EL (cell line): Measurements from ENCODE around the gene ABCD1.

Experiments used
- DNase-seq: peaks from one replicate; pipeline ENCODE4 v3.0.0-alpha.2; 2016

ABCD1 gene

DNA sequence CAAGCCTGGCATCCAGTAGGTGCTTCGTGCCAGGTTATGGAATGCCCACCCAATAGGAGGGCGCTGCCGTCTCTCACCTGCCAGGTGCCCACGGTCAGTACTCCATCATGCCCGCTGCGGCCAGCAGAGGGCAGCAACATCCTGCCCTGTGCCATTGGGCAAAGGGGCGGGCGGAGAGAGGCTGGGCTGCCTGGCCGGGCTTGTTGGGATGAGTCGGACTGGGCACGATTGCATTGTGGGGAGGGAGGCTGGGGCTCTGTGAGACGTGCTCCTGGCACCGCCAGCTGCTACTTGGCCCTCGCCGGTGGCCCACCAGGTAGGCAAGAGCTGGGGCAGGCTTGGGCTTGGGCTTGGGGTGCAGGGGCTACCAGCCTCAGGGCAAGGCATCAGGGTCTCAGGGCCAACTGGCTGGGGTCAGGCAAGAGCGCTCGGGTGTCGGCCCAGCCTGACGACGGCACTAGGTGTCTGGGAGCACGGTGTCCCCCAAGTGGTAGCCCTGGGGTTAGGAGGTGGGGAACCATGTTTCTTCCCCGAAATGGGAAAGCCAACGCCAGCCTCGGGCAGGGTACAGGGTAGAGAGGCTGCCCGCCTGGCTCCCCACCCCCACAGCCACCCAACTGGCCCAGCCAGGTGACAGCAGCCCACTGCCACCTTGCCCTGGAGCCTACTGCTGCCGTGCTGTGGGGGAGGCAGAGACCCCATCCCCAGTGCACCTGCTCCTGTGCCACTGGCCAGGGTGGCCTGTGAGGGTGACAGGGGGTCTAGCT, 39.5 kb downstream of the ABCD1 start, which contains the start of gene PLXNB3:
TSS of gene PLXNB3 (plus strand) at position 261 of the 767 bp plus-strand sequence. CDS start 1,287 bp downstream, outside the sequence.
- peak; percentile 74 for DNase-seq

DNA sequence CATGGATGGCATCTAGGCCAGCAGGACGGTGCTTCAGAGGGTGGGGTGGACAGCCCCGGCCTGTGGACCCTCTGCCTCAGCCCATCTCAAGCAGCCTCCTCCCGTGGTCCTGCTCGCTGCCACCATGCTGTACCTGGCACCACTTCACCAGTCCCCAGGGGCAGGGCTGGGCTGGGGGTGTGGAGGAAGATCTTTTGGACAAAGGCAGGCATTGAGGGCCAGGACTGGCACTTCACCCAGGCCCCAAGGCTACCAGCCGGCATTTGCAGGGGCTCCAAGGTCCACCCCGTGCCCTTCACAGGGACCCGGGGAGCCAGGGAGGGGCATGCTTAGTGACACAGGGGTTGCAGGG, 40.1 kb downstream of the ABCD1 start:
- DNase-seq, result no peak

DNA sequence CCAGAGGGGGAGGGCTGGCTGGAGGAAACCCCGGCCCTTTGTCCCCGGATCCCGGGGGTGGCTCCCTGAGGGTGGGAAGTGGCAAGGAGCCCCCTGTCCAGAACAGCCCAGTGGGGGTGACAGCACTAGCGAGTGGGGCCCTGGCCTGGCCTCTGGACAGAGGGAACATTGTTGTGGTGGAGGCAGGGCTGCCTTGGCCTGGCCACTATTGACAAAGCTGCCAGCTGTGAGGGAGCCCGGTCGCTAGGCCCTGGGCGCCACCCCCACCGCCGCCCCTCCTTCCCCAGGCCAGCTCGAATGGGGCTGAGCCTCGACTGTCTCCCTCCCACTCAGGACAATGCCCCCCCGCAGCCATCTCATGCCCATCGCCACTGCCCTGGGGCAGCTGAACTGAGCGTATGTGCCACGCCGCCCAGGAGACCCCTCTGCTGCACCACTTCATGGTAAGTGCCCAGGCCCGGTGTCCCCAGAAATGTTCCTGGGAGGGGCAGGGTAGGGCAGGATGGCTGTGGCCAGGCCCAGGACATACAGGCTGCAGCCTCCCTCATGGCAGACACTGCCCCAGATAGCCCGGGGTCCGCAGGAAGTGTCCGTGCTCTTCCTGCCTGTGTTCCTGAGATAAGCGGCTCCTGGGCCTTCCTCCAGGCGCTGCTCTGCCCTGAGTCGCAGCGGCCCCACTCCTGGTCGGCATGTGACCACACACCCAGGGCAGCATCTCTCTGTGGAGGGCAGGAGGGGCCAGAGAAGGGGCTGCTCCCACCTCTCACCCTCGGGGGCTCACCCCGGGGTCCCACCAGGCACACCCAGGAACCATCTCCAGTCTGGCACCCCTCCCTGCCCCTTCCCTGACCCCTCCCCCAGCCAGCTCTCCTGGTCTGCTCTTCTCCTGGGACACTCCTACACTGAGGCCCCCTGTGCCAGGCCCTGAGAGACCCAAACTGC, 40.8 kb downstream of the ABCD1 start:
- peak; percentile 42 for DNase-seq

DNA sequence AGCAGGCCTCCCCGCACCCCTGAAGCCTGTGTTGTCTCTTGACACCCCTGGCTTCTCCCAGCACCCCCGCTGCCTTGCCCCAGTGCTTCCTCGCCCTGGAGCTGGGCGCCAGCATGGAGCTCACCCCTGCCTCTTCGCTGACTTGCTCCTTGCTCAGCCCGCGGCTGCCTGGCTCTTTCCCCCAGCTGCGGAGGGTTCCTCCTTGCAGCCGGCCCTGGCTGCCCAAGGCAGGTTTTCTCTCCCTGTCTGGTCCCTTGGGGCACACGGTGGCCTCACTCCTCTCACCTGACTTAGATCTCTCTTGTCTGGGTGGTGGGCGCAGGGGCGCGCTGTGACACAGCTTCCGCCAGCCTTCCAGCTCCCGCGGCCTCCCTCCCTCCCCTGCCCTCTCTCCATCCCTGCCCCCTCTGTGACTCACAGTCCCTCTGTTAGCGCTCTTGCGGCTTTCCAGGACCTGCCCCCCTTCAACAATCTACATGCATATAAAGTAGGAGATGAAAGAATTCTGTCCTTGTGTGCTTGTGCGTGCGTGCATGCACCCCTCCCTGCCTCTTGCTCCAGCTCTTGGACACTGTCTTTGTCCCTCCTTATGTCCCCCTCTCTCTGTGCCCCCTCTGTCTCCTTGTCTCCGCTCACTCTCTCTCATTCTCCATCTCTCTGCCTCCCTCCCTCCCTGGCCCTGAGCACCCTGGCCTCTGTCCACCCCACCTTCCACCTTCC, 41.6 kb downstream of the ABCD1 start:
- peak; percentile 80 for DNase-seq

DNA sequence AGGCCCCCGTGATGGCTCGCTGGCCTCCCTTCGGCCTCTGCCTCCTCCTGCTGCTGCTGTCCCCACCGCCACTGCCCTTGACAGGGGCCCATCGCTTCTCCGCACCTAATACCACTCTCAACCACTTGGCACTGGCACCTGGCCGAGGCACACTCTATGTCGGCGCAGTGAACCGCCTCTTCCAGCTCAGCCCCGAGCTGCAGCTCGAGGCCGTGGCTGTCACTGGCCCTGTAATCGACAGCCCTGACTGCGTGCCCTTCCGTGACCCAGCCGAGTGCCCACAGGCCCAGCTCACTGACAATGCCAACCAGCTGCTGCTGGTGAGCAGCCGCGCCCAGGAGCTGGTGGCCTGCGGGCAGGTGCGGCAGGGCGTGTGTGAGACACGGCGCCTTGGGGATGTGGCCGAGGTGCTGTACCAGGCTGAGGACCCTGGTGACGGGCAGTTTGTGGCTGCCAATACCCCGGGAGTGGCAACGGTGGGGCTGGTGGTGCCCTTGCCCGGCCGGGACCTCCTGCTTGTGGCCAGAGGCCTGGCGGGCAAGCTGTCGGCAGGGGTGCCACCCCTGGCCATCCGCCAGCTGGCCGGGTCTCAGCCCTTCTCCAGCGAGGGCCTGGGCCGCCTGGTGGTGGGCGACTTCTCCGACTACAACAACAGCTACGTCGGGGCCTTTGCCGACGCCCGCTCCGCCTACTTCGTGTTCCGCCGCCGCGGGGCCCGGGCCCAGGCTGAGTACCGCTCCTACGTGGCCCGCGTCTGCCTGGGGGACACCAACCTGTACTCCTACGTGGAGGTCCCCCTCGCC, 42.4 kb downstream of the ABCD1 start:
- DNase-seq, result no peak

DNA sequence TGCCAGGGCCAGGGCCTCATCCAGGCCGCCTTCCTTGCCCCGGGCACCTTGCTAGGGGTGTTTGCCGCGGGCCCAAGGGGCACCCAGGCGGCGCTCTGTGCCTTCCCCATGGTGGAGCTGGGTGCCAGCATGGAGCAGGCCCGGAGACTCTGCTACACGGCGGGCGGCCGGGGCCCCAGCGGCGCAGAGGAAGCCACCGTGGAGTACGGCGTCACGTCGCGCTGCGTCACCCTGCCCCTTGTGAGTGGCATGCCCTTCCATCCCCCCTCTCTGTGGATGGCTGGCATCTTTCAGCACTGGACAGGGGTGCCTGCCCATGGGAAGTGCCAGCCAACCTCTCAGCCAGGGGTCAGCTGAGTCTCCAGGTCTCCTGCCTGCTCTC, 43.0 kb downstream of the ABCD1 start:
- DNase-seq, result no peak

DNA sequence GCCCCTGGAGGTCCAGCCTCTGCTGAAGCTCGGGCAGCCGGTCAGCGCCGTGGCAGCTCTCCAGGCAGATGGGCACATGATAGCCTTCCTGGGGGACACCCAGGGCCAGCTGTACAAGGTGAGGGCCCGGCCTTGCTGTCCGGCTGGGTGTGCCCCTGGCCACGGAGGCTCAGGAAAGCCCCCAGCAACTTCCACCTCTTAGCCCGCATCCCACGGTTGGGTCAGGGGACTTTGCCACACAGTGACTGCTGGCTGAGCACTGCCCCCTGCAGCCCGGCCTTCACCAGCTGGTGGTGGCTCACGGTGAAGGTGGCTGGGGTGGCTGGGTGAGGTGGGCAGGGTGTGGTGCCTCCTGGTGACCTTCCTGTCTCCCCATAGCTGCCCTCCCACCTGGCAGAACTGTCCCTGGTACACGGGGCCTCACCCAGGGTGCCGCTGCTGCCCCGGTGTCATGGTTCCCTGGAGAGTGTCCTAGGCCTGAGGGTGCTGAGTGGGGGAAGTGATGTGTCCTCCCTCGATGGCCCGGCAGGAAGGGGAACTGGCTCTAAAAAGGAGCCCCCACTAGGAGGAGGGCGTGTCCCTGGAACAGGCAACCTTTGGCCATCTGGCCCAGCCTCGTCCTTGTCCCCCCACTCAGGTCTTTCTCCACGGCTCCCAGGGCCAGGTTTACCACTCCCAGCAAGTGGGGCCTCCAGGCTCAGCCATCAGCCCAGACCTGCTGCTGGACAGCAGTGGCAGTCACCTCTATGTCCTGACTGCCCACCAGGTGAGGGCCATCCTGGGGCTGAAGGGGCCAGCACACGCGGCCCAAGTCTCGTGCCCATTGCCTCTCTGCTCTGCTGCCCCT, 43.9 kb downstream of the ABCD1 start:
- no peak for DNase-seq

DNA sequence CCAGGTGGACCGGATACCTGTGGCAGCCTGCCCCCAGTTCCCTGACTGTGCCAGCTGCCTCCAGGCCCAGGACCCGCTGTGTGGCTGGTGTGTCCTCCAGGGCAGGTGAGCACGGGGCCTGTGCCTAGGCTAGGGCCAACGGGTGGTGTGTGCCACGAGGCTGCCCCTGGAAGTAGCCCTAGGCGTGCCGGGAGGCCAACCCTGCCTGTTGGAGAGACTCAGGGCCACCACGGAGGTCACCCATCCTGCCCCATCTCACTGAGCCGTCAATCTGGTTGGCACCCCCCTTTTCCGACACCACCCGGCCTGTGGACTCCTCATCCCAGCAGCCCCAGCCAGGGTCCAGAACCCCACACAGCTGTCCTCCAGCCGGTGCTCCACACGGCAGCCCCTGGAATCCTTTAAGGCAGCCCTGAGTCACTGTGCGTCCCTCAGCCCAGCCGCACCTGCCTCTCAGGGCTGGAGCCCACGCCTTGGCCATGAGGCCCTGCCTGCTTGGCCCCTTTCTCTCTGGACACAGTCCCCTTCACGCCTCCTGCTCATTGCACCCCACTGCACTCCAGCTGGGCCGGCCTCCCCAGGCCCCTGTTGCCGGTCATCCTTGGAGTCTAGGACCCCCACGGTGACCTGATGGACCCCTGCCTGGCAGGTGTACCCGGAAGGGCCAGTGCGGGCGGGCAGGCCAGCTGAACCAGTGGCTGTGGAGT, 44.7 kb downstream of the ABCD1 start:
- DNase-seq, result no peak

DNA sequence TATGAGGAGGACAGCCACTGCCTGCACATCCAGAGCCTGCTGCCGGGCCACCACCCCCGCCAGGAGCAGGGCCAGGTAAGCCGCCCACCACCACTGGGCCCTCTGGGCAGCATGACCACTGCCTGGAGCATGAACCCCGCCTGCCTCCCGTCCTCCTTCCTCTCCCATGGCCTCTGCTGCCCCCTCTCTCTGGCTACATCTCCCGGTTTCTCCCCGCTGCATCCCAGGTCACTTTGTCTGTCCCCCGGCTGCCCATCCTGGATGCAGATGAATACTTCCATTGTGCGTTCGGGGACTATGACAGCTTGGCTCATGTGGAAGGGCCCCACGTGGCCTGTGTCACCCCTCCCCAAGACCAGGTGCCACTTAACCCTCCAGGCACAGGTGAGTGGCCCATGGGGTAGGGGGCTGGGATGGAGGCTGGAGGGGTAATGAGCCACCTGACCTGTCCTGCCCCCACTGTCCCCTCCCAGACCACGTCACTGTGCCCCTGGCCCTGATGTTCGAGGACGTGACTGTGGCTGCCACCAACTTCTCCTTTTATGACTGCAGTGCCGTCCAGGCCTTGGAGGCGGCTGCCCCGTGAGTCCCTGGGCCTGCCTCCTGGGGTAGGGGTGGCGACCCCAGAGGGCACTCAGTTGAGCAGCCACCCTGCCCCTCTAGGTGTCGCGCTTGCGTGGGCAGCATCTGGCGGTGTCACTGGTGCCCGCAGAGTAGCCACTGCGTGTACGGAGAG, 45.4 kb downstream of the ABCD1 start:
- DNase-seq, result no peak

DNA sequence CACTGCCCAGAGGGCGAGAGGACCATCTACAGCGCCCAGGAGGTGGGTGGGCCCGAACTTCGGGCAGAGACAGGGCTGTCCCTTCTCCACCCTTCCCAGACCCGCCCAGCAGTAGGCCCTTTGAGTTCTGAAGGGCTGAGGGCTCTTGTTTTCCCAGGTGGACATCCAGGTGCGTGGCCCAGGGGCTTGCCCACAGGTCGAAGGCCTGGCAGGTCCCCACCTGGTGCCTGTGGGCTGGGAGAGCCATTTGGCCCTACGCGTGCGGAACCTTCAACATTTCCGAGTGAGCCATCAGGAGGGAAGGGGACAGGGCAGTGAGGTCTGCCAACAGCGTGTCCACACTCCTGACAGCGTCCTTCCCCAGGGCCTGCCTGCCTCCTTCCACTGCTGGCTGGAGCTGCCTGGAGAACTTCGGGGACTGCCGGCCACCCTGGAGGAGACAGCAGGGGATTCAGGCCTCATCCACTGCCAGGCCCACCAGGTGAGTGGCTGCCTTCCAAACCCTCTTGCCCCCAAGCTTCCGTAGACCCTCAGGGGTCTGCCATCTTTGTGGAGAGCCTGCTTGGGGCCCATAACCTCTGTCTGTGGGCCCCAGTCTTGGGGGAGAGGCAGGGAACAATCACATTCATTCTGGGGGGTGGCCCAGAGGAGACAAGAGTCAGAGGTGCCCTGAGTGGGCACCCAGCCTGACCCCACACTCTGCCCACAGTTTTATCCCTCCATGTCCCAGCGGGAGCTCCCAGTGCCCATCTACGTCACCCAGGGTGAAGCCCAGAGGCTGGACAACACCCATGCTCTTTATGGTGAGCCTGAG, 46.2 kb downstream of the ABCD1 start:
- no peak for DNase-seq

DNA sequence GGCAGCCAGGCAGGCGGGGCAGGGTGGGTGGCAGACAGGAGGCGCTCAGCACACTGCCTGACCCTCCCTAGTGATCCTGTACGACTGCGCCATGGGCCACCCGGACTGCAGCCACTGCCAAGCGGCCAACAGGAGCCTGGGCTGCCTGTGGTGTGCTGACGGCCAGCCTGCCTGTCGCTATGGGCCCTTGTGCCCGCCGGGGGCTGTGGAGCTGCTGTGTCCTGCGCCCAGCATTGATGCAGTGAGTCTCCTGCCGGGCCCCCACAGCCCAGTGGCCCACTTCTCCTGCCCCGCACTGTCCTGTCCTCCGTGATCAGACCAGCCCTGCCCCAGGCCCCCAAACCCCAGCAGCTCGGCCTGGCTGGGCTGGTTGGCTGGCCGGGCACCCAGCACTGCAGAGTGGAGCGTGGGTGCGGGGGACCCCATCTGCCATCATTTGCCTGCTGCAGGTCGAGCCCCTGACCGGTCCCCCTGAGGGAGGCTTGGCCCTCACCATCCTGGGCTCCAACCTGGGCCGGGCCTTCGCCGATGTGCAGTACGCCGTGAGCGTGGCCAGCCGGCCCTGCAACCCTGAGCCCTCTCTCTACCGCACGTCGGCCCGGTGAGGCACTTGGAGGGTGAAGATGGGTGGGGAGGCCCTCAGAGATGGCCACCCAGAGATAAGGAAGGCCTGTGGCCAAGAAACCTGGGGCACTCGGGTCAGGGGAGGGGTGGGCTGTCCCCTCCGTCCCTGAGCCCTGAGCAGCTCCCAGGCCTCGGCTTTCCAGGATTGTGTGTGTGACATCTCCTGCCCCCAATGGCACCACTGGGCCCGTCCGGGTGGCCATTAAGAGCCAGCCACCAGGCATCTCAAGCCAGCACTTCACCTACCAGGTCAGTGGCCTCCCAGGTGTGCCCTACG, 47.0 kb downstream of the ABCD1 start:
- DNase-seq, result no peak

DNA sequence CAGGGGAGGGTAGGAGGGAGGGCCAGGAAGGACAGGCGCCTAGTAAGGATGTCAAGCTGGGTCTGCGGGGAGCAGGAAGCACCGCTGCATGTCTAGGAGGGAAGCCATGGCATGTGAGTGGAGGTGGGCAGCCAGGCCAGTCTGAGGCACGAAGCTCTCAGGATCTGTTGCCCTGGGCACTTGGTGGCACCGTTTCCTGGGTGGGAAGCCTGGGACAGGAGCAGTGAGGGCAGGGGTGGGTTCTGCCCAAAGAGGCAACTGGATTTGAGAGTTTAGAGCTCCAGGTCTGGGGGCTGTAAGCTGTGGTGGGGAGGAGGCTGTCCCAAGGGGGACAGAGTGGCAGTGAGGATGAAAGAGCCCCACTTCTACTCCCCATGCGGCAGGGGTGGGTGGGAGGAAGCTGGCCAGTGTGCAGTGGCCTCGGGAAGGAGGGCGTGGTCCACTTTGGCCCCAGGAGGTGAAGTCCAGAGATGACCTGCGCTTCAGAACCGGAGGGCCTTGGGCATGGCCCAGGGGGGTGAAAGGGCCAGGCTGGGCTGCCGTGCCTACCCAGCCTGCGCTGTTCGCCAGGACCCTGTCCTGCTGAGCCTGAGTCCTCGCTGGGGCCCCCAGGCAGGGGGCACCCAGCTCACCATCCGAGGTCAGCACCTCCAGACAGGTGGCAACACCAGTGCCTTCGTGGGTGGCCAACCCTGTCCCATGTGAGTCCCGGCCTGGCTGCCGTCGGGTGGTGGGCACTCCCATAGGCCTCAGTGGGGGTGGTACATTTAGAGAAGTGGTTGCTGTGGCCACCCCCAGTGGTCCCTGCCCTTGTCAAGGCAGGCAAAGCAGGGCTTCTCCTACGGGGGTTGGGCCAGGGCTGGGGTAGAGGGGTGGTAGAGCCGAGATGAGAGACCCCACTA, 47.9 kb downstream of the ABCD1 start:
- DNase-seq, result no peak

DNA sequence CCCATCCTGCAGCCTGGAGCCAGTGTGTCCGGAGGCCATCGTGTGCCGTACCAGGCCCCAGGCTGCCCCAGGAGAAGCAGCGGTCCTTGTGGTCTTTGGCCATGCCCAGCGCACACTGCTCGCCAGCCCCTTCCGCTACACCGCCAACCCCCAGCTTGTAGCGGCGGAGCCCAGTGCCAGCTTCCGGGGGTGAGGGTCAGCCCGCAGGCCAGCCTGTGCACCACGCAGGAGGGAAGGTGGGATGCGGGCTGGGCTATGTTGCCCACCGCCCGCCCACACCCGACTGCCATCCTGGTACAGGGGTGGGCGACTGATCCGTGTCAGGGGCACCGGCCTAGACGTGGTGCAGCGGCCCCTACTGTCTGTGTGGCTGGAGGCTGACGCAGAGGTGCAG, 48.6 kb downstream of the ABCD1 start:
- no peak for DNase-seq

DNA sequence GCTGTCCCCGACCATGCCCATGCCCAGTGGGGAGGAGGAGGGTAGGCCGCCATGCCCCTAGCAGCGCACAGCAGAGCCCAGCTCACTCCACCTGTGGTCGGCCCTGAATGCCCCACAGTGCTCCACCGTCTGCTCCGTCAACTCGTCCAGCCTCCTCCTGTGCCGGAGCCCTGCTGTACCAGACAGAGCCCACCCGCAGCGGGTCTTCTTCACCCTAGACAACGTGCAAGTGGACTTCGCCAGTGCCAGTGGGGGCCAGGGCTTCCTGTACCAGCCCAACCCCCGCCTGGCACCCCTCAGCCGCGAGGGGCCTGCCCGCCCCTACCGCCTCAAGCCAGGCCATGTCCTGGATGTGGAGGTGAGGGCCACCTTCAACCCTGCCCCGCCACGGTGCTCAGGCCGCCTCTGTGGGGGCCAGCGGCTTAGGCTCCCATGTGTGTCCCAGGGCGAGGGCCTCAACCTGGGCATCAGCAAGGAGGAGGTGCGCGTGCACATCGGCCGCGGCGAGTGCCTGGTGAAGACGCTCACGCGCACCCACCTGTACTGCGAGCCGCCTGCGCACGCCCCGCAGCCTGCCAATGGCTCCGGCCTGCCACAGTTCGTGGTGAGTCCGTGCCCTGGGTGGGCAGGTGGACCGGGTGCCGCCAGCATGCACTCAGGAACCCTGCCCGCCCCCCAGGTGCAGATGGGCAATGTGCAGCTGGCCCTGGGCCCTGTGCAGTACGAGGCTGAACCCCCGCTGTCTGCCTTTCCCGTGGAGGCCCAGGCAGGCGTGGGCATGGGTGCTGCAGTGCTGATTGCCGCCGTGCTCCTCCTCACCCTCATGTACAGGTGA, 49.3 kb downstream of the ABCD1 start:
- DNase-seq, result no peak

DNA sequence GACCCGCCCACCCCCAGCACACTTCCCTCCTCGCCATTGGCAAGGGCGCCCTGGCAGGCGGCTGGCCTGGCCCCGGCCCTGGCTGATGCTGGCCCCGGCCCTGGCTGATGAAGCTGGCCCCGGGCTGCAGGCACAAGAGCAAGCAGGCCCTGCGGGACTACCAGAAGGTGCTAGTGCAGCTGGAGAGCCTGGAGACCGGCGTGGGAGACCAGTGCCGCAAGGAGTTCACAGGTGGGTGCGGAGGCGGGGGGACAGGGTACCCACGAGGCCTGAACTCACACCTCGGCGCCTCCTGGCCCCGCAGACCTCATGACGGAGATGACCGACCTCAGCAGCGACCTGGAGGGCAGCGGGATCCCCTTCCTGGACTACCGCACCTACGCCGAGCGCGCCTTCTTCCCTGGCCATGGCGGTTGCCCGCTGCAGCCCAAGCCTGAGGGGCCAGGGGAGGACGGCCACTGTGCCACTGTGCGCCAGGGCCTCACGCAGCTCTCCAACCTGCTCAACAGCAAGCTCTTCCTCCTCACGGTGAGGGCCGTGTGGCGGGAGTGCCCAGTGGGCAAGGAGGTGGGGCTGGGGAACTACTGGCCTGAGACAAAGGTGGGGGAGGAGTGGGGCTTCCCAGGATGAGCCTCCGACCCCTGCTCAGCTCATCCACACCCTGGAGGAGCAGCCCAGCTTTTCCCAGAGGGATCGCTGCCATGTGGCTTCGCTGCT, 50.1 kb downstream of the ABCD1 start:
- no peak for DNase-seq
